ENCODE results near the gene TOX2. TPM values are rescaled to one million over a fixed set of nuclear protein-coding genes. Genes with fewer than 3 reads are reported as not detected.
A peak's percentile ranks its signal among the peaks of the same experiment; 100 is the strongest.

The TOX2 gene
- total RNA-seq, 2 experiments from 2014 or later: 1.6 to 3.0 TPM

- Mint-ChIP-seq H3K4me1 (peaks cover 29% of the 10 kb centered on the region), H3K27me3 (no peaks in the 10 kb centered on the region), H3K9me3 (ENCODE audit: low read depth) (peaks cover 1% of the 10 kb centered on the region), H3K27ac (no peak overlapping the region), H3K4me3 (no peak overlapping the region), H3K36me3 (ENCODE audit: low read depth) (no peaks in the 10 kb centered on the region)
- DNase-seq: no peak
- no peak for ATAC-seq
- intact Hi-C loops (cut with DNase I, micrococcal nuclease): no loop called here
- POLR2A ChIA-PET: no interaction called here
- CTCF ChIA-PET: no interaction called here
Observed at GRCh38 chr20:44030394-44030793, 115.7 kb downstream of the TOX2 start.

- Mint-ChIP-seq H3K4me1 (peaks cover 29% of the 10 kb centered on the region), H3K27ac (no peak overlapping the region), H3K27me3 (no peaks in the 10 kb centered on the region), H3K4me3 (no peak overlapping the region), H3K36me3 (ENCODE audit: low read depth) (no peaks in the 10 kb centered on the region), H3K9me3 (ENCODE audit: low read depth) (peaks cover 1% of the 10 kb centered on the region)
- ChIA-PET CTCF (no interaction called here), POLR2A (no interaction called here)
- ATAC-seq (no peak), DNase-seq (no peak)
- intact Hi-C loops (cut with DNase I, micrococcal nuclease): no loop called here
Observed at GRCh38 chr20:44031001-44031574, 116.4 kb downstream of the TOX2 start.

- intact Hi-C loops (cut with DNase I, micrococcal nuclease): no loop called here
- ATAC-seq: no peak
- CTCF ChIA-PET: no interaction called here
Observed at GRCh38 chr20:44031781-44032582, 117.3 kb downstream of the TOX2 start.

GRCh38 chr20:44032583-44033331 is 118.1 kb downstream of the TOX2 start:
- H3K27ac Mint-ChIP-seq: peak overlapping the region; percentile 9
- DNase-seq (no peak), ATAC-seq (no peak)
- no peak overlapping the region for H3K4me3 Mint-ChIP-seq
- ChIA-PET CTCF (no interaction called here), POLR2A (no interaction called here)
- H3K36me3 Mint-ChIP-seq (ENCODE audit: low read depth): no peaks in the 10 kb centered on the region
- H3K27me3 Mint-ChIP-seq: no peaks in the 10 kb centered on the region
- intact Hi-C loops (cut with DNase I, micrococcal nuclease): no loop called here
- H3K4me1 Mint-ChIP-seq: peaks cover 29% of the 10 kb centered on the region
- H3K9me3 Mint-ChIP-seq (ENCODE audit: low read depth): peaks cover 1% of the 10 kb centered on the region

More at GRCh38 chr20:44031781-44032582, 117.3 kb downstream of the TOX2 start:
- Mint-ChIP-seq H3K27me3 (no peaks in the 10 kb centered on the region), H3K9me3 (ENCODE audit: low read depth) (peaks cover 1% of the 10 kb centered on the region), H3K4me1 (peaks cover 29% of the 10 kb centered on the region), H3K4me3 (no peak overlapping the region), H3K27ac (peak overlapping the region; percentile 3), H3K36me3 (ENCODE audit: low read depth) (no peaks in the 10 kb centered on the region)
- POLR2A ChIA-PET: no interaction called here
- DNase-seq: no peak

- H3K36me3 Mint-ChIP-seq (ENCODE audit: low read depth): no peaks in the 10 kb centered on the region
- ChIA-PET POLR2A (no interaction called here), CTCF (no interaction called here)
- peak; percentile 58 for ATAC-seq
- H3K27ac Mint-ChIP-seq: no peak overlapping the region
- H3K9me3 Mint-ChIP-seq (ENCODE audit: low read depth): peaks cover 1% of the 10 kb centered on the region
- no peaks in the 10 kb centered on the region for H3K27me3 Mint-ChIP-seq
- DNase-seq: no peak
- H3K4me1 Mint-ChIP-seq: peaks cover 28% of the 10 kb centered on the region
- intact Hi-C loops (cut with DNase I, micrococcal nuclease): no loop called here
- H3K4me3 Mint-ChIP-seq: no peak overlapping the region
Observed at GRCh38 chr20:44033344-44033743, 118.7 kb downstream of the TOX2 start.

GRCh38 chr20:44033873-44034272 is 119.2 kb downstream of the TOX2 start:
- no peak overlapping the region for H3K27ac Mint-ChIP-seq
- DNase-seq: no peak
- ChIA-PET CTCF (no interaction called here), POLR2A (no interaction called here)
- no peak for ATAC-seq
- peaks cover 1% of the 10 kb centered on the region for H3K9me3 Mint-ChIP-seq (ENCODE audit: low read depth)
- H3K36me3 Mint-ChIP-seq (ENCODE audit: low read depth): no peaks in the 10 kb centered on the region
- no peak overlapping the region for H3K4me3 Mint-ChIP-seq
- H3K27me3 Mint-ChIP-seq: no peaks in the 10 kb centered on the region
- intact Hi-C loops (cut with DNase I, micrococcal nuclease): no loop called here
- H3K4me1 Mint-ChIP-seq: peaks cover 23% of the 10 kb centered on the region

- intact Hi-C loops (cut with DNase I, micrococcal nuclease): no loop called here
- POLR2A ChIA-PET: no interaction called here
- H3K4me1 Mint-ChIP-seq: peaks cover 19% of the 10 kb centered on the region
Observed at GRCh38 chr20:44034451-44034850, 119.8 kb downstream of the TOX2 start.

GRCh38 chr20:44034965-44035635 is 120.4 kb downstream of the TOX2 start:
- CTCF ChIA-PET: no interaction called here

More at GRCh38 chr20:44034451-44034850, 119.8 kb downstream of the TOX2 start:
- no peak overlapping the region for H3K4me3 Mint-ChIP-seq
- CTCF ChIA-PET: no interaction called here
- DNase-seq (no peak), ATAC-seq (no peak)
- H3K36me3 Mint-ChIP-seq (ENCODE audit: low read depth): no peaks in the 10 kb centered on the region
- no peak overlapping the region for H3K27ac Mint-ChIP-seq
- H3K9me3 Mint-ChIP-seq (ENCODE audit: low read depth): peaks cover 1% of the 10 kb centered on the region
- H3K27me3 Mint-ChIP-seq: no peaks in the 10 kb centered on the region

GRCh38 chr20:44035924-44036323 is 121.3 kb downstream of the TOX2 start:
- DNase-seq (no peak), ATAC-seq (no peak)
- CTCF ChIA-PET: no interaction called here
- Mint-ChIP-seq H3K4me3 (no peak overlapping the region), H3K27ac (no peak overlapping the region), H3K27me3 (no peaks in the 10 kb centered on the region), H3K9me3 (ENCODE audit: low read depth) (no peaks in the 10 kb centered on the region), H3K36me3 (ENCODE audit: low read depth) (no peaks in the 10 kb centered on the region), H3K4me1 (peaks cover 19% of the 10 kb centered on the region)
- intact Hi-C loops (cut with DNase I, micrococcal nuclease): no loop called here
- POLR2A ChIA-PET: no interaction called here

More at GRCh38 chr20:44034965-44035635, 120.4 kb downstream of the TOX2 start:
- no peaks in the 10 kb centered on the region for H3K36me3 Mint-ChIP-seq (ENCODE audit: low read depth)
- no peak overlapping the region for H3K4me3 Mint-ChIP-seq
- ATAC-seq (no peak), DNase-seq (no peak)
- H3K9me3 Mint-ChIP-seq (ENCODE audit: low read depth): peaks cover 1% of the 10 kb centered on the region
- POLR2A ChIA-PET: no interaction called here
- no peaks in the 10 kb centered on the region for H3K27me3 Mint-ChIP-seq
- H3K27ac Mint-ChIP-seq: no peak overlapping the region
- peaks cover 19% of the 10 kb centered on the region for H3K4me1 Mint-ChIP-seq
- intact Hi-C loops (cut with DNase I, micrococcal nuclease): no loop called here

GRCh38 chr20:44036441-44036840 is 121.8 kb downstream of the TOX2 start:
- H3K27me3 Mint-ChIP-seq: no peaks in the 10 kb centered on the region
- ATAC-seq: no peak
- ChIA-PET CTCF (no interaction called here), POLR2A (no interaction called here)
- intact Hi-C loops (cut with DNase I, micrococcal nuclease): no loop called here
- H3K36me3 Mint-ChIP-seq (ENCODE audit: low read depth): no peaks in the 10 kb centered on the region
- H3K4me3 Mint-ChIP-seq: no peak overlapping the region
- no peaks in the 10 kb centered on the region for H3K9me3 Mint-ChIP-seq (ENCODE audit: low read depth)
- H3K27ac Mint-ChIP-seq: no peak overlapping the region
- DNase-seq: no peak
- peaks cover 19% of the 10 kb centered on the region for H3K4me1 Mint-ChIP-seq

GRCh38 chr20:44038681-44039123 is 124.0 kb downstream of the TOX2 start:
- H3K27ac Mint-ChIP-seq: no peak overlapping the region
- CTCF ChIA-PET: interaction anchor here (0.5 kb wide), 1 partner anchor 17 kb away, joined by 4 read pairs; no protein-coding TSS in a partner anchor
- no peaks in the 10 kb centered on the region for H3K36me3 Mint-ChIP-seq (ENCODE audit: low read depth)
- no peaks in the 10 kb centered on the region for H3K9me3 Mint-ChIP-seq (ENCODE audit: low read depth)
- no peaks in the 10 kb centered on the region for H3K27me3 Mint-ChIP-seq
- intact Hi-C loops (cut with DNase I, micrococcal nuclease): no loop called here
- ATAC-seq (no peak), DNase-seq (no peak)
- H3K4me3 Mint-ChIP-seq: no peak overlapping the region
- POLR2A ChIA-PET: no interaction called here
- peaks cover 11% of the 10 kb centered on the region for H3K4me1 Mint-ChIP-seq
